H9 (cell line): ENCODE data around the gene MAD2L1. TPM values are rescaled to one million over a fixed set of nuclear protein-coding genes. Genes with fewer than 3 reads are reported as not detected.

Source experiments
- DNase-seq: peaks from one replicate; pipeline ENCODE4 v3.0.0-alpha.2; 2017
- H2AFZ ChIP-seq: one replicate; pipeline ENCODE4 v1.6.1; 2013; ENCODE audit warnings: mild to moderate bottlenecking, low read length, control low read depth, moderate library complexity
- H2AK5ac ChIP-seq: 2 replicates; pipeline ENCODE4 v1.6.1; 2013; ENCODE audit warnings: low read length, control low read depth, mixed read lengths; ENCODE audit not compliant: insufficient read length
- H2BK120ac ChIP-seq: one replicate; pipeline ENCODE4 v1.6.1; 2013; ENCODE audit warnings: low read depth, mild to moderate bottlenecking, low read length, control low read depth, inconsistent platforms; ENCODE audit not compliant: poor library complexity, severe bottlenecking
- H2BK12ac ChIP-seq: 2 replicates; pipeline ENCODE4 v1.6.1; 2013; ENCODE audit warnings: low read length, control low read depth, mixed read lengths, low read depth; ENCODE audit not compliant: insufficient read length
- H2BK15ac ChIP-seq: 2 replicates; pipeline ENCODE4 v1.6.1; 2013; ENCODE audit warnings: low read depth, low read length, control low read depth
- H2BK20ac ChIP-seq: one replicate; pipeline ENCODE4 v1.6.1; 2013; ENCODE audit warnings: low read depth, mild to moderate bottlenecking, low read length, control low read depth, inconsistent platforms; ENCODE audit not compliant: poor library complexity, severe bottlenecking
- H2BK5ac ChIP-seq: 2 replicates; pipeline ENCODE4 v1.6.1; 2013; ENCODE audit warnings: low read length, control low read depth, mixed read lengths; ENCODE audit not compliant: insufficient read length
- H3K14ac ChIP-seq: 2 replicates; pipeline ENCODE4 v1.6.1; 2013; ENCODE audit warnings: low read length, control low read depth; ENCODE audit not compliant: insufficient read depth
- H3K18ac ChIP-seq: 2 replicates; pipeline ENCODE4 v1.6.1; 2013; ENCODE audit warnings: low read depth, mild to moderate bottlenecking, mixed read lengths, low read length, control low read depth; ENCODE audit not compliant: insufficient read length
- H3K23ac ChIP-seq: 2 replicates; pipeline ENCODE4 v1.6.1; 2013; ENCODE audit warnings: low read length, control low read depth, mixed read lengths, low read depth; ENCODE audit not compliant: insufficient read length
- H3K23me2 ChIP-seq: 2 replicates; pipeline ENCODE4 v1.6.1; 2013; ENCODE audit warnings: low read depth, mild to moderate bottlenecking, mixed read lengths, low read length, control low read depth; ENCODE audit not compliant: insufficient read length, poor library complexity, severe bottlenecking
- H3K27ac ChIP-seq: 2 replicates; pipeline ENCODE4 v1.5.1; 2013; ENCODE audit warnings: low read length, control low read depth, mixed read lengths, low read depth; ENCODE audit not compliant: insufficient read length
- H3K27me3 ChIP-seq: 2 replicates; pipeline ENCODE4 v1.6.1; 2013; ENCODE audit warnings: low read length, control low read depth, inconsistent platforms; ENCODE audit not compliant: insufficient read depth
- H3K4ac ChIP-seq: 2 replicates; pipeline ENCODE4 v1.6.1; 2013; ENCODE audit warnings: low read depth, mild to moderate bottlenecking, control low read depth, inconsistent platforms, low read length, moderate library complexity
- H3K4me1 ChIP-seq: 2 replicates; pipeline ENCODE4 v1.6.1; 2013; ENCODE audit warnings: low read length, control low read depth, inconsistent platforms; ENCODE audit not compliant: insufficient read depth
- H3K4me2 ChIP-seq: 2 replicates; pipeline ENCODE4 v1.6.1; 2013; ENCODE audit warnings: low read length, control low read depth, mixed read lengths; ENCODE audit not compliant: insufficient read length, insufficient read depth
- H3K56ac ChIP-seq: 2 replicates; pipeline ENCODE4 v1.6.1; 2013; ENCODE audit warnings: low read depth, mild to moderate bottlenecking, mixed read lengths, low read length, control low read depth; ENCODE audit not compliant: insufficient read length
- H3K79me1 ChIP-seq: 2 replicates; pipeline ENCODE4 v1.6.1; 2013; ENCODE audit warnings: low read depth, mild to moderate bottlenecking, moderate library complexity, low read length, control low read depth, inconsistent platforms; ENCODE audit not compliant: insufficient read depth, poor library complexity, severe bottlenecking
- H3K79me2 ChIP-seq: 2 replicates; pipeline ENCODE4 v1.6.1; 2013; ENCODE audit warnings: low read length, control low read depth, inconsistent platforms; ENCODE audit not compliant: insufficient read depth
- H3K9ac ChIP-seq: 2 replicates; pipeline ENCODE4 v1.6.1; 2013; ENCODE audit warnings: low read length, control low read depth, mixed read lengths; ENCODE audit not compliant: insufficient read length; ENCODE audit errors: extremely low read depth
- H3K9me3 ChIP-seq: one replicate; pipeline ENCODE4 v1.6.1; 2013; ENCODE audit warnings: low read depth, low read length, inconsistent platforms; ENCODE audit not compliant: control insufficient read depth
- H3T11ph ChIP-seq: one replicate; pipeline ENCODE4 v1.6.1; 2013; ENCODE audit warnings: mild to moderate bottlenecking, low read length, control low read depth, inconsistent platforms
- H4K20me1 ChIP-seq: one replicate; pipeline ENCODE4 v1.6.1; 2013; ENCODE audit not compliant: control insufficient read depth, insufficient read length, insufficient read depth
- H4K5ac ChIP-seq: 2 replicates; pipeline ENCODE4 v1.6.1; 2013; ENCODE audit warnings: low read depth, mild to moderate bottlenecking, mixed read lengths, low read length, control low read depth; ENCODE audit not compliant: insufficient read length
- H4K8ac ChIP-seq: replicated peaks from 2 replicates; pipeline ENCODE4 v1.6.1; 2013; ENCODE audit warnings: low read length, control low read depth, mixed read lengths, low read depth; ENCODE audit not compliant: insufficient read length
- H4K91ac ChIP-seq: 2 replicates; pipeline ENCODE4 v1.6.1; 2013; ENCODE audit warnings: low read depth, mild to moderate bottlenecking, moderate library complexity, mixed read lengths, low read length, control low read depth; ENCODE audit not compliant: insufficient read length
- H3K27ac Mint-ChIP-seq, 3 experiments: 2 replicates in 2 of 3; 3 replicates in 1 of 3; pipeline ENCODE4 v1.8.0; 2020 to 2021; ENCODE audit warnings: mixed read lengths in 3 of 3, mild to moderate bottlenecking in 1 of 3, moderate library complexity in 1 of 3
- H3K27me3 Mint-ChIP-seq: 2 replicates; pipeline ENCODE4 v1.8.0; 2021; ENCODE audit warnings: low read depth, mild to moderate bottlenecking, moderate library complexity, mixed read lengths
- H3K36me3 Mint-ChIP-seq, 3 experiments: 2 replicates in 2 of 3; 3 replicates in 1 of 3; pipeline ENCODE4 v1.8.0; 2020 to 2021; ENCODE audit warnings: low read depth in 3 of 3, mixed read lengths in 3 of 3; ENCODE audit not compliant: insufficient read depth in 1 of 3
- H3K4me1 Mint-ChIP-seq, 2 experiments: 2 replicates each; pipeline ENCODE4 v1.8.0; 2020; ENCODE audit warnings: mixed read lengths in 2 of 2
- H3K4me3 Mint-ChIP-seq, 2 experiments: 2 replicates in 1 of 2; 3 replicates in 1 of 2; pipeline ENCODE4 v1.8.0; 2020 to 2021; ENCODE audit warnings: mild to moderate bottlenecking in 2 of 2, mixed read lengths in 2 of 2, moderate library complexity in 1 of 2
- H3K9me3 Mint-ChIP-seq, 2 experiments: 2 replicates in 1 of 2; 3 replicates in 1 of 2; pipeline ENCODE4 v1.8.0; 2020; ENCODE audit warnings: mild to moderate bottlenecking in 2 of 2, mixed read lengths in 2 of 2, moderate library complexity in 1 of 2
- CTCF ChIP-seq: fragments of 200-600 bp; sonication (generic); conservative IDR thresholded peaks from 3 replicates; pipeline ENCODE4 v1.8.0; 2021; ENCODE audit warnings: antibody characterized with exemption, mild to moderate bottlenecking
- WGBS: extraction: QIAGEN DNeasy Blood & Tissue Kit; methylation state at CpG from one replicate; pipeline ENCODE4 v1.1.7; 2013; ENCODE audit warnings: missing lambda C conversion rate, low lambda C conversion rate, mixed read lengths; ENCODE audit not compliant: insufficient read length; ENCODE audit errors: extremely low coverage; 5-methylcytosine and 5-hydroxymethylcytosine counted together
- total RNA-seq: library from RNA; stranded (reverse); gene quantifications from 2 replicates; pipeline ENCODE4 v1.2.1, GENCODE V29; 2021

Gene MAD2L1
- total RNA-seq, 1 experiment from 2014 or later = 87.2 TPM

DNA sequence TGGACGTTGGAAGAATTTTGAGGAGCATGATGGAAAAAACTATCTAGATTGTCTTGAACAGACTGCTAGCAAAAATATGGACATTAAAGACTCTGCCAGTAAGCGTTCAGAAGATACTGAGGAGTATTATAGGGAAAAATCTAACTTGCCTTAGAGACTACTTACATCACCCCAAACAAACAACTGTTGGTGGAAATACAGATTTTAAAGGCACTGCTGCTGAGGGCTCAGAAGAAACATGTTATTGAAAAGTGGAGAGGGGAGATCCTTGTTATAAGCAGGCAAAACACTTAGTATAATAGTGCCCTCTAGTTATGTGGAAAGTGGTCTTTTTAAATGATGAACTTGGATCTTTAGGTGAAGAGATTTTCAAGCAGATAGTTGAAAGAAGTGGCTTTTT, 29.2 kb downstream of the MAD2L1 start:
- Histone ChIP-seq H3K4ac (no peak overlapping the region), H3T11ph (no peak overlapping the region), H3K79me2 (no peaks in the 10 kb centered on the region), H3K27me3 (no peaks in the 10 kb centered on the region), H2AK5ac (no peak overlapping the region), H3K9ac (no peak overlapping the region), H4K8ac (no peak overlapping the region), H4K5ac (no peak overlapping the region), H3K23me2 (no peaks in the 10 kb centered on the region), H2BK5ac (no peak overlapping the region), H2BK120ac (no peak overlapping the region), H3K56ac (no peak overlapping the region), H2AFZ (no peak overlapping the region), H2BK15ac (no peak overlapping the region), H3K4me2 (no peak overlapping the region), H4K91ac (no peak overlapping the region), H3K14ac (no peak overlapping the region), H3K27ac (no peak overlapping the region), H3K18ac (no peak overlapping the region), H4K20me1 (no peaks in the 10 kb centered on the region), H2BK20ac (no peak overlapping the region), H2BK12ac (no peak overlapping the region), H3K9me3 (no peaks in the 10 kb centered on the region), H3K23ac (no peak overlapping the region), H3K4me1 (no peaks in the 10 kb centered on the region), H3K79me1 (no peaks in the 10 kb centered on the region)
- Mint-ChIP-seq H3K4me3 (no peak overlapping the region), H3K27me3 (no peaks in the 10 kb centered on the region; the same call in 1 of the 2 replicates), H3K27ac (no peak overlapping the region), H3K36me3 (no peaks in the 10 kb centered on the region), H3K4me1 (peaks cover 8 to 17% of the 10 kb centered on the region in 2 experiments), H3K9me3 (no peaks in the 10 kb centered on the region)
- TF ChIP-seq CTCF = no peak
- no peak for DNase-seq
- WGBS = no CpG with 5 or more reads among the region's 2 CpGs
